ENCODE measurements around the gene LRAT. TPM values are rescaled to one million over a fixed set of nuclear protein-coding genes. Genes with fewer than 3 reads are reported as not detected.
A peak's percentile ranks its signal among the peaks of the same experiment; 100 is the strongest.

LRAT gene
- total RNA-seq, 1 donor from 2014 or later: 0.50 TPM

- H3K27me3 ChIP-seq (ENCODE audit: insufficient read depth, low read length): no peaks in the 10 kb centered on the region
- Mint-ChIP-seq H3K36me3 (ENCODE audit: low read depth, unreplicated experiment) (no peaks in the 10 kb centered on the region), H3K9me3 (ENCODE audit: unreplicated experiment) (no peaks in the 10 kb centered on the region), H3K4me1 (ENCODE audit: low read depth, unreplicated experiment) (no peaks in the 10 kb centered on the region), H3K27ac (ENCODE audit: unreplicated experiment) (no peak overlapping the region), H3K27me3 (ENCODE audit: low read depth, unreplicated experiment) (no peaks in the 10 kb centered on the region), H3K4me3 (ENCODE audit: unreplicated experiment) (no peak overlapping the region)
- no peaks in the 10 kb centered on the region for H4K20me1 ChIP-seq (ENCODE audit: insufficient read depth, low read length)
- no peak overlapping the region for H3K9ac ChIP-seq (ENCODE audit: low read length)
- H3K4me1 ChIP-seq (ENCODE audit: insufficient read depth, low read length): no peaks in the 10 kb centered on the region
- H3K36me3 ChIP-seq (ENCODE audit: insufficient read depth, low read length): no peaks in the 10 kb centered on the region
- no peak overlapping the region for H3K4me2 ChIP-seq (ENCODE audit: low read length)
- FAIRE-seq (no peak), DNase-seq (ENCODE audit: low read depth) (no peak)
- H3K4me3 ChIP-seq (ENCODE audit: insufficient read depth, low read depth, low read length): no peak overlapping the region
- H3K79me2 ChIP-seq (ENCODE audit: insufficient read depth, low read length): no peaks in the 10 kb centered on the region
- H2AFZ ChIP-seq (ENCODE audit: low read depth, low read length): no peak overlapping the region
- no peaks in the 10 kb centered on the region for H3K9me3 ChIP-seq (ENCODE audit: insufficient read depth, low read depth, low read length)
- TF ChIP-seq EZH2 (IDR thresholded peaks at IDR 0.05; ENCODE audit: insufficient read depth, low read length): no peak
- TF ChIP-seq CTCF (IDR thresholded peaks at IDR 0.05; ENCODE audit: insufficient read depth, low read depth, low read length): no peak
- no peak overlapping the region for H3K27ac ChIP-seq (ENCODE audit: low read depth, low read length)
These were observed 32.3 kb upstream of the LRAT start for GRCh38 chr4:154711522-154711921.

GRCh38 chr4:154714339-154715040 lies 29.3 kb upstream of the LRAT start:
- no peak overlapping the region for H3K27ac Mint-ChIP-seq (ENCODE audit: unreplicated experiment)
- no peaks in the 10 kb centered on the region for H3K9me3 Mint-ChIP-seq (ENCODE audit: unreplicated experiment)
- no peaks in the 10 kb centered on the region for H3K27me3 Mint-ChIP-seq (ENCODE audit: low read depth, unreplicated experiment)
- H3K27ac ChIP-seq (ENCODE audit: low read depth, low read length): no peak overlapping the region
- no peaks in the 10 kb centered on the region for H3K27me3 ChIP-seq (ENCODE audit: insufficient read depth, low read length)
- no peaks in the 10 kb centered on the region for H4K20me1 ChIP-seq (ENCODE audit: insufficient read depth, low read length)
- FAIRE-seq (no peak), DNase-seq (ENCODE audit: low read depth) (no peak)
- no peaks in the 10 kb centered on the region for H3K79me2 ChIP-seq (ENCODE audit: insufficient read depth, low read length)
- H3K9ac ChIP-seq (ENCODE audit: low read length): no peak overlapping the region
- no peaks in the 10 kb centered on the region for H3K36me3 ChIP-seq (ENCODE audit: insufficient read depth, low read length)
- H3K4me3 ChIP-seq (ENCODE audit: insufficient read depth, low read depth, low read length): no peak overlapping the region
- H3K36me3 Mint-ChIP-seq (ENCODE audit: low read depth, unreplicated experiment): no peaks in the 10 kb centered on the region
- no peak overlapping the region for H3K4me2 ChIP-seq (ENCODE audit: low read length)
- no peak overlapping the region for H2AFZ ChIP-seq (ENCODE audit: low read depth, low read length)
- no peaks in the 10 kb centered on the region for H3K4me1 ChIP-seq (ENCODE audit: insufficient read depth, low read length)
- peaks cover 5% of the 10 kb centered on the region for H3K4me1 Mint-ChIP-seq (ENCODE audit: low read depth, unreplicated experiment)
- no peak overlapping the region for H3K4me3 Mint-ChIP-seq (ENCODE audit: unreplicated experiment)
- TF ChIP-seq EZH2 (IDR thresholded peaks at IDR 0.05; ENCODE audit: insufficient read depth, low read length): no peak
- no peak for TF ChIP-seq CTCF (IDR thresholded peaks at IDR 0.05; ENCODE audit: insufficient read depth, low read depth, low read length)
- H3K9me3 ChIP-seq (ENCODE audit: insufficient read depth, low read depth, low read length): no peaks in the 10 kb centered on the region

GRCh38 chr4:154719087-154719486 lies 24.7 kb upstream of the LRAT start:
- Histone ChIP-seq H3K36me3 (ENCODE audit: insufficient read depth, low read length) (no peaks in the 10 kb centered on the region), H3K4me3 (ENCODE audit: insufficient read depth, low read depth, low read length) (no peak overlapping the region), H3K4me2 (ENCODE audit: low read length) (peak overlapping the region; percentile 18), H3K27me3 (ENCODE audit: insufficient read depth, low read length) (no peaks in the 10 kb centered on the region), H3K9me3 (ENCODE audit: insufficient read depth, low read depth, low read length) (no peaks in the 10 kb centered on the region), H3K79me2 (ENCODE audit: insufficient read depth, low read length) (no peaks in the 10 kb centered on the region), H2AFZ (ENCODE audit: low read depth, low read length) (peak overlapping the region; percentile 23), H4K20me1 (ENCODE audit: insufficient read depth, low read length) (no peaks in the 10 kb centered on the region), H3K27ac (ENCODE audit: low read depth, low read length) (no peak overlapping the region), H3K9ac (ENCODE audit: low read length) (no peak overlapping the region), H3K4me1 (ENCODE audit: insufficient read depth, low read length) (no peaks in the 10 kb centered on the region)
- no peak for FAIRE-seq
- Mint-ChIP-seq H3K27me3 (ENCODE audit: low read depth, unreplicated experiment) (no peaks in the 10 kb centered on the region), H3K27ac (ENCODE audit: unreplicated experiment) (no peak overlapping the region), H3K4me3 (ENCODE audit: unreplicated experiment) (no peak overlapping the region), H3K36me3 (ENCODE audit: low read depth, unreplicated experiment) (no peaks in the 10 kb centered on the region), H3K4me1 (ENCODE audit: low read depth, unreplicated experiment) (peaks cover 5% of the 10 kb centered on the region), H3K9me3 (ENCODE audit: unreplicated experiment) (no peaks in the 10 kb centered on the region)
- TF ChIP-seq EZH2 (IDR thresholded peaks at IDR 0.05; ENCODE audit: insufficient read depth, low read length) (no peak), CTCF (IDR thresholded peaks at IDR 0.05; ENCODE audit: insufficient read depth, low read depth, low read length) (no peak)
- DNase-seq (ENCODE audit: low read depth): peak; percentile 16

Measured in astrocyte (in vitro differentiated cells and primary cell).